HL-60 (cell line): ENCODE measurements around the gene LARP7.

Source experiments
- DNase-seq, 2 experiments: peaks; one replicate each; pipeline ENCODE4 v3.0.0-alpha.2; 2010 to 2020; ENCODE audit warnings: low read depth in 1 of 2, low spot score in 1 of 2
- H3K27ac ChIP-seq: fragments of 250-450 bp; sonication (Bioruptor Pico); replicated peaks from 2 replicates; pipeline ENCODE4 v1.5.1; 2020; ENCODE audit warnings: mild to moderate bottlenecking, moderate library complexity
- H3K27me3 ChIP-seq: fragments of 250-450 bp; sonication (Bioruptor Pico); 2 replicates; pipeline ENCODE4 v1.5.1; 2021; ENCODE audit warnings: mild to moderate bottlenecking, moderate library complexity; ENCODE audit not compliant: insufficient read depth, poor library complexity, severe bottlenecking
- H3K4me3 ChIP-seq: replicated peaks from 2 replicates; pipeline ENCODE4 v1.5.1; 2011; ENCODE audit warnings: mild to moderate bottlenecking, control low read depth, low read length; ENCODE audit not compliant: insufficient read depth
- GABPA ChIP-seq: IDR thresholded peaks from 2 replicates; pipeline ENCODE4 v1.6.1; 2012; ENCODE audit warnings: low read depth
- POLR2AphosphoS5 ChIP-seq: IDR thresholded peaks from 2 replicates; pipeline ENCODE4 v1.6.1; 2012; ENCODE audit warnings: low read depth
- REST ChIP-seq: IDR thresholded peaks from 2 replicates; pipeline ENCODE4 v1.6.1; 2012; ENCODE audit warnings: low read depth; ENCODE audit not compliant: insufficient replicate concordance
- SPI1 ChIP-seq: IDR thresholded peaks from 2 replicates; pipeline ENCODE4 v1.6.1; 2012; ENCODE audit warnings: low read depth, mild to moderate bottlenecking, borderline replicate concordance
- long read RNA-seq: library from polyadenylated mRNA; unstranded; transcript quantifications from one replicate; pipeline ENCODE4 v2.0.0, GENCODE V29; 2020
- TF ChIP-seq, protein P1 (sequence below): IDR thresholded peaks from one replicate; pipeline ENCODE4 v1.5.1; 2011; ENCODE audit warnings: low read length, control low read depth, inconsistent platforms; ENCODE audit not compliant: insufficient read depth

The LARP7 gene
- long read RNA-seq, partial matches to known transcripts = 18 of 28 reads
- long read RNA-seq, other reads (novel, unspliced or antisense) = 7 of 28 reads

DNA sequence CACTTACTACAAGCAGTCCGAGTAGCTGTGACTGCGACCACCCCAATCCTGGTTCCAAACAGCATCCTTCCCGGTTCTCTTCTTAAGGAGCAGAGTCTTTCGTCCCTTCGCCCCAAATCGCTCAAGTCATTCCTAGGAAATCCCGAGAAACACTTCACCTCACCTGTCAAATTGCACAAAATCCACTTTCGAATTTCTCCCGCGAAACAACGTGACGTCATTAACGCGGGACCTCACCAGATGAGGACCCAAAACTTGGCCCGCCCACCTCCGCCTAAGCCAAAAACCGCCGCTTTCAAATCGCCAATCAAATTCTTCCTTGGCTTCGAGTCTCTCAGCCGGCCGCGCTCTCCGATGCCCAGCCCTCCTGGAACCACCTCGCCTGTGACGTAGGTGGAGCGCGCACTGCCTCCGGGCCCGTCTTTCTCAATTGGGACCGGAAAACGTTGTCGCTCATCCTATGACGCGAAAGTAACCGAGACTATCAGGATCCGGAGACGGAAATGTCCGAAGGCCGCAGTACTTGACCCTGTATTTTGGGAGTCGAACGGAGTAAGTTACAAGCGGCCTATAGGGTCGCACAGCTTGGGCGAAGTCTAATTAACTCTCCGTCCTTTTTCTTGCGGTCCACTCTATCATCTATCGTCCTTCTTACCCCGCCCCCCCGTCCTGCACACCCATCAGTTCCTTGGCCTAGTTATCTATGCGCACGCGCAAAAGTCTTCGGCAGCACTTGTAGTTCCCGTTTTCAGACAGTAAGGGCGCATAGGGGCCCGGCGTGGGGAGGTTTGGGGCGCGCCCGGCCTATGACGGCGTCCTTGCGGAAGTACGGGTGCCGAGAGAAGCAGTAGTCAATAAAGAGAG, at the start of gene LARP7, which contains the start of gene ZGRF1:
Gene LARP7, plus strand, starts transcription at position 456 of the 864 bp plus-strand sequence. CDS start 7,527 bp downstream, outside the sequence.
Gene ZGRF1, minus strand, starts transcription at position 222 of the 864 bp plus-strand sequence. CDS start 3,733 bp downstream, outside the sequence.
- Histone ChIP-seq H3K4me3 (peak within 1 kb of the TSS; percentile 99), H3K27me3 (no peaks in the 10 kb centered on the region), H3K27ac (peak within 1 kb of the TSS; percentile 92)
- TF ChIP-seq, protein P1, sequence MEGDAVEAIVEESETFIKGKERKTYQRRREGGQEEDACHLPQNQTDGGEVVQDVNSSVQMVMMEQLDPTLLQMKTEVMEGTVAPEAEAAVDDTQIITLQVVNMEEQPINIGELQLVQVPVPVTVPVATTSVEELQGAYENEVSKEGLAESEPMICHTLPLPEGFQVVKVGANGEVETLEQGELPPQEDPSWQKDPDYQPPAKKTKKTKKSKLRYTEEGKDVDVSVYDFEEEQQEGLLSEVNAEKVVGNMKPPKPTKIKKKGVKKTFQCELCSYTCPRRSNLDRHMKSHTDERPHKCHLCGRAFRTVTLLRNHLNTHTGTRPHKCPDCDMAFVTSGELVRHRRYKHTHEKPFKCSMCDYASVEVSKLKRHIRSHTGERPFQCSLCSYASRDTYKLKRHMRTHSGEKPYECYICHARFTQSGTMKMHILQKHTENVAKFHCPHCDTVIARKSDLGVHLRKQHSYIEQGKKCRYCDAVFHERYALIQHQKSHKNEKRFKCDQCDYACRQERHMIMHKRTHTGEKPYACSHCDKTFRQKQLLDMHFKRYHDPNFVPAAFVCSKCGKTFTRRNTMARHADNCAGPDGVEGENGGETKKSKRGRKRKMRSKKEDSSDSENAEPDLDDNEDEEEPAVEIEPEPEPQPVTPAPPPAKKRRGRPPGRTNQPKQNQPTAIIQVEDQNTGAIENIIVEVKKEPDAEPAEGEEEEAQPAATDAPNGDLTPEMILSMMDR = peak; percentile 65
- TF ChIP-seq SPI1 (peak; percentile 72), REST (peak; percentile 26), GABPA (peak; percentile 63), POLR2AphosphoS5 (peak; percentile 54)
- peak; percentile 92 to 99 for DNase-seq

DNA sequence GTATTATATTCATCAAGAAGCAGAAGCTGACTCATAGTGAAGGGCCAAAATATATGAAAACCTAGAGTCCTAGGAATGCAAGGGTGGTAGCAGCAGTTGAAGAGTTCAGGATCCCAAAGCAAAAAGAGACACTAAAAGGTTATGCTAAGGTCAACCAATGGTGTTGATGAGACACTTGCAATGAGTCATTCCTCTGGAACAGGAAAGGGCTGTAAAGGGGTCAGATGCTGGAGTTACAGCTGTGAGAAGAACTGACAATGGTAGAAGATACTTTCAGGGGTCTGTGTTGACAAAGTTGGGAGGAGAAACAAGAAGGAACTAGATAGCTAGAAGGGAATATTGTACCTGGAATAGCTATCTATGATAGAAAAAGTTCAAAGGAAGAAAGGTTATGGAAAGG, 47.7 kb upstream of the LARP7 start:
- Histone ChIP-seq H3K4me3 (no peak overlapping the region), H3K27ac (no peak overlapping the region), H3K27me3 (no peaks in the 10 kb centered on the region)
- no peak for DNase-seq
- TF ChIP-seq POLR2AphosphoS5 (no peak), REST (no peak), GABPA (no peak), SPI1 (no peak)
- TF ChIP-seq, protein P1 = no peak

- DNase-seq = no peak
- no peak overlapping the region for H3K27ac ChIP-seq
- H3K27me3 ChIP-seq = no peaks in the 10 kb centered on the region
- no peak overlapping the region for H3K4me3 ChIP-seq
- no peak for TF ChIP-seq GABPA
- TF ChIP-seq, protein P1 = no peak
- no peak for TF ChIP-seq REST
- no peak for TF ChIP-seq SPI1
- no peak for TF ChIP-seq POLR2AphosphoS5
Observed at GRCh38 chr4:112591593-112591992, 45.4 kb upstream of the LARP7 start.
